Vagina (tissue), 2 donors: ENCODE data around the gene NRXN3.

Experiments used
- CTCF ChIP-seq, 3 experiments: fragments of 450-650 bp in 2 of 3; fragments of 200-600 bp in 1 of 3; sonication (generic) in 1 of 3; IDR thresholded peaks; one replicate each; pipeline ENCODE4 v1.5.1; 2017 to 2019; ENCODE audit warnings: antibody characterized with exemption in 3 of 3, mild to moderate bottlenecking in 2 of 3, moderate library complexity in 2 of 3
- POLR2A ChIP-seq, 2 donors: fragments of 450-650 bp; IDR thresholded peaks; one replicate each; pipeline ENCODE4 v1.6.1; 2017; ENCODE audit warnings: antibody characterized with exemption in 2 of 2, mild to moderate bottlenecking in 2 of 2, moderate library complexity in 2 of 2
- POLR2AphosphoS5 ChIP-seq, 2 donors: sonication (generic); formaldehyde crosslinking; IDR thresholded peaks; one replicate each; pipeline ENCODE4 v1.9.0; 2017; ENCODE audit warnings: antibody characterized with exemption in 2 of 2, mild to moderate bottlenecking in 2 of 2, low read depth in 1 of 2; ENCODE audit not compliant: insufficient read depth in 1 of 2

GRCh38 chr14:79836577-79836976 lies 1666.4 kb downstream of the NRXN3 start:
- TF ChIP-seq POLR2A (IDR thresholded peaks at IDR 0.05): no peak
- TF ChIP-seq CTCF (IDR thresholded peaks at IDR 0.05): no peak
- TF ChIP-seq POLR2AphosphoS5 (IDR thresholded peaks at IDR 0.05; ENCODE audit: insufficient read depth in 1 of 2, low read depth in 1 of 2): no peak
